Right lobe of liver (tissue), 6 donors: ENCODE data around the gene SLC25A5. TPM values are rescaled to one million over a fixed set of nuclear protein-coding genes. Genes with fewer than 3 reads are reported as not detected.
"Not testable (repeated sequence)": the region's sequence is repeated elsewhere in the genome, so short reads cannot be mapped to it uniquely, and the experiment has no call there.

Experiments used
- ATAC-seq, 4 donors: fragments of 200-7000 bp; cut with Tn5 transposase; one replicate each; pipeline ENCODE4 v1.9.1; 2020; ENCODE audit warnings: mild to moderate bottlenecking in 4 of 4, moderate library complexity in 4 of 4
- DNase-seq, 3 donors: peaks; one replicate each; pipeline ENCODE4 v3.0.0-alpha.2; 2020
- H3K27ac ChIP-seq, 3 donors: fragments of 200-600 bp; one replicate each; pipeline ENCODE4 v1.8.0; 2022
- H3K27me3 ChIP-seq, 2 donors: fragments of 200-600 bp; one replicate each; pipeline ENCODE4 v1.8.0; 2022
- H3K36me3 ChIP-seq, 4 donors: fragments of 200-600 bp; sonication (generic) in 1 of 4; one replicate each; pipeline versions ENCODE4 v1.5.1 to v1.8.0; 2017 to 2022; ENCODE audit warnings: control low read depth in 1 of 4
- H3K4me1 ChIP-seq, 4 donors: fragments of 200-600 bp; sonication (generic) in 1 of 4; one replicate each; pipeline versions ENCODE4 v1.5.1 to v1.8.0; 2017 to 2022; ENCODE audit warnings: control low read depth in 1 of 4
- H3K4me3 ChIP-seq, 3 donors: fragments of 200-600 bp; one replicate each; pipeline ENCODE4 v1.8.0; 2022
- H3K9me3 ChIP-seq, 4 donors: fragments of 200-600 bp; sonication (generic) in 1 of 4; one replicate each; pipeline versions ENCODE4 v1.5.1 to v1.8.0; 2017 to 2022; ENCODE audit warnings: control low read depth in 1 of 4
- POLR2A ChIP-seq: fragments of 450-650 bp; IDR thresholded peaks from one replicate; pipeline ENCODE4 v1.6.1; 2017; ENCODE audit warnings: antibody characterized with exemption, mild to moderate bottlenecking
- WGBS: methylation state at CpG from one replicate; pipeline ENCODE4 v1.1.6; 2018; ENCODE audit warnings: low coverage, low lambda C conversion rate; ENCODE audit not compliant: insufficient coverage; ENCODE audit errors: missing lambda C conversion rate; 5-methylcytosine and 5-hydroxymethylcytosine counted together
- intact Hi-C, 2 donors: fragments of 100-400 bp; cut with DNase I; formaldehyde crosslinking; loops; one replicate each; pipeline versions ENCODE4 v1.11.2 to v1.14.1; 2022
- total RNA-seq, 6 experiments: library from RNA; depleted of rRNA in 2 of 6; stranded (reverse); fragments of >200 nt in 2 of 6; fragmentation: NEBNext Ultra II Directional in 3 of 6; extraction: Animal tissue kit (Norgen Biotek cat#: 25700) in 3 of 6; gene quantifications; one replicate each; pipeline versions ENCODE4 v1.1.0 to v1.2.4, GENCODE V29; 2016 to 2023
- TF ChIP-seq, protein P1 (sequence below), 4 donors: fragments of 200-600 bp in 3 of 4; fragments of 450-650 bp in 1 of 4; IDR thresholded peaks; one replicate each; pipeline versions ENCODE4 v1.5.1 to v1.8.0; 2016 to 2022; ENCODE audit warnings: antibody characterized with exemption in 4 of 4, mild to moderate bottlenecking in 2 of 4
- donor health status: DM: no; HTN: yes; CAD: no.
- donor health status: DM: no; HTN: no; CAD: no.
- donor health status: DM: no; HTN: no; CAD: no.
- donor health status: DM: no; HTN: yes; CAD: no.
- donor health status: DM: no; HTN: yes; CAD: no.

SLC25A5 gene
- total RNA-seq, 6 experiments from 2014 or later, result 168 to 296 (median 223) TPM

DNA sequence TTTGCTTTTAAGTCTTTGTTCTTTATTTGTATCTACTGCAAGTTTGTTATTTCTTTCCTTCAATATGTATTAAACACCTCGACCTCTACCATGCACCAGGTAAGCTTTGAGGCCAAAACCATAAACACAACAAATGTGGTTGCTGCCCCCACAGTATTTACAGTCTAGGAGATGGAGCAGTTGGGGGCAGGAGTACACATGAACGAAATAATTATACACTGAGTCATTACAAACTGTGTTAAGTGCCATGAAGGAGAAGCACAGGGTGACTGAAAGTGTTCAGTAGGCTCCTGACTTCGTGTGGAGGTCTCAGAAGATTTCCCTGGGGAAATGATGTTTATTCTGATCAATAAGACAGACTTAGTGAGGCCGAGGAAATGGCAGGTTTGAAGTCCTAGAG lies 38.8 kb upstream of the SLC25A5 start:
- H3K4me1 ChIP-seq, result peaks cover 0 to 24% (median 0%) of the 10 kb centered on the region in 4 donors
- no peak overlapping the region for H3K4me3 ChIP-seq
- WGBS, result 39% methylated on average over 3 of the region's 4 CpGs
- H3K9me3 ChIP-seq, result no peaks in the 10 kb centered on the region
- intact Hi-C loops, result no loop called here
- H3K36me3 ChIP-seq, result no peaks in the 10 kb centered on the region
- TF ChIP-seq, protein P1, sequence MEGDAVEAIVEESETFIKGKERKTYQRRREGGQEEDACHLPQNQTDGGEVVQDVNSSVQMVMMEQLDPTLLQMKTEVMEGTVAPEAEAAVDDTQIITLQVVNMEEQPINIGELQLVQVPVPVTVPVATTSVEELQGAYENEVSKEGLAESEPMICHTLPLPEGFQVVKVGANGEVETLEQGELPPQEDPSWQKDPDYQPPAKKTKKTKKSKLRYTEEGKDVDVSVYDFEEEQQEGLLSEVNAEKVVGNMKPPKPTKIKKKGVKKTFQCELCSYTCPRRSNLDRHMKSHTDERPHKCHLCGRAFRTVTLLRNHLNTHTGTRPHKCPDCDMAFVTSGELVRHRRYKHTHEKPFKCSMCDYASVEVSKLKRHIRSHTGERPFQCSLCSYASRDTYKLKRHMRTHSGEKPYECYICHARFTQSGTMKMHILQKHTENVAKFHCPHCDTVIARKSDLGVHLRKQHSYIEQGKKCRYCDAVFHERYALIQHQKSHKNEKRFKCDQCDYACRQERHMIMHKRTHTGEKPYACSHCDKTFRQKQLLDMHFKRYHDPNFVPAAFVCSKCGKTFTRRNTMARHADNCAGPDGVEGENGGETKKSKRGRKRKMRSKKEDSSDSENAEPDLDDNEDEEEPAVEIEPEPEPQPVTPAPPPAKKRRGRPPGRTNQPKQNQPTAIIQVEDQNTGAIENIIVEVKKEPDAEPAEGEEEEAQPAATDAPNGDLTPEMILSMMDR (IDR thresholded peaks at IDR 0.05), result no peak
- TF ChIP-seq POLR2A, result no peak
- H3K27me3 ChIP-seq, result no peaks in the 10 kb centered on the region
- DNase-seq (no peak), ATAC-seq (no peak)
- no peak overlapping the region for H3K27ac ChIP-seq

GRCh38 chrX:119441295-119441694 lies 26.9 kb upstream of the SLC25A5 start:
- ATAC-seq, H3K4me3 ChIP-seq, H3K4me1 ChIP-seq, H3K36me3 ChIP-seq, H3K9me3 ChIP-seq, DNase-seq, H3K27ac ChIP-seq, H3K27me3 ChIP-seq, intact Hi-C loops: not testable (repeated sequence)
- 69% methylated on average over 3 of the region's 17 CpGs for WGBS

- 41% methylated on average over 2 of the region's 2 CpGs for WGBS
- no peak for DNase-seq
- no peak overlapping the region for H3K27ac ChIP-seq
- ATAC-seq, result no peak
- no peaks in the 10 kb centered on the region for H3K36me3 ChIP-seq
- no peak overlapping the region for H3K4me3 ChIP-seq
- intact Hi-C loops, result no loop called here
- no peaks in the 10 kb centered on the region for H3K9me3 ChIP-seq
- H3K27me3 ChIP-seq, result no peaks in the 10 kb centered on the region
- TF ChIP-seq POLR2A, result no peak
- TF ChIP-seq, protein P1 (IDR thresholded peaks at IDR 0.05), result no peak
- no peaks in the 10 kb centered on the region for H3K4me1 ChIP-seq
Observed at GRCh38 chrX:119442286-119442685, 26.0 kb upstream of the SLC25A5 start.

DNA sequence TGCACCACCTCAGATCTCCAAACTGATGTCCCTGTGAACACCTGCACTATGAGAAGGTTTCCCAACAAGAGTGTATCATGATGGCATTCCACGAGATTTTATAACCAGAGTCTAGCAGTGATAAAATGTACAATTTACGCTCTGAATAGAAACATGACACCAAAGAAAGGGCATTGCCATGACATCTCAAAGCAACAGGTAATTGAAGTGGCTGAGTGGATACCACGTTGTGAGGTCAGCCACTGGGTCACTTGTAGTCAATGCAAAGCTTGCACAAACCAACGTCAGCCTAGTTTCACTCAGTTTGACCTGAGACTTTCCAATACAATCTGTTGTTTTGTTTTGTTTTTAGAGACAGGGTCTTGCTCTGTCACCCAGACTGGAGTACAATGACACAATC lies 15.0 kb upstream of the SLC25A5 start:
- no peak overlapping the region for H3K27ac ChIP-seq
- TF ChIP-seq POLR2A, result no peak
- TF ChIP-seq, protein P1 (IDR thresholded peaks at IDR 0.05), result no peak
- H3K36me3 ChIP-seq, result peaks cover 0 to 6% (median 0%) of the 10 kb centered on the region in 4 donors
- H3K4me1 ChIP-seq, result no peaks in the 10 kb centered on the region
- no peak for ATAC-seq
- 53% methylated on average over 3 of the region's 4 CpGs for WGBS
- no peak overlapping the region for H3K4me3 ChIP-seq
- no peaks in the 10 kb centered on the region for H3K27me3 ChIP-seq
- H3K9me3 ChIP-seq, result no peaks in the 10 kb centered on the region
- intact Hi-C loops, result no loop called here
- DNase-seq, result no peak

- Histone ChIP-seq H3K4me1 (no peaks in the 10 kb centered on the region), H3K9me3 (no peaks in the 10 kb centered on the region), H3K36me3 (peaks cover 0 to 6% (median 0%) of the 10 kb centered on the region in 4 donors), H3K27me3 (no peaks in the 10 kb centered on the region), H3K27ac (no peak overlapping the region), H3K4me3 (no peak overlapping the region)
- DNase-seq, result no peak
- no peak for ATAC-seq
- TF ChIP-seq POLR2A, result no peak
- TF ChIP-seq, protein P1 (IDR thresholded peaks at IDR 0.05), result no peak
- 83% methylated on average over 1 of the region's 1 CpG for WGBS
- intact Hi-C loops, result no loop called here
Observed at GRCh38 chrX:119455264-119455663, 13.0 kb upstream of the SLC25A5 start.
